Mucosa of descending colon (tissue), 3 donors: ENCODE measurements around the gene ATP7B. TPM values are rescaled to one million over a fixed set of nuclear protein-coding genes. Genes with fewer than 3 reads are reported as not detected.

Source experiments
- ATAC-seq: fragments of 200-7000 bp; cut with Tn5 transposase; one replicate; pipeline ENCODE4 v1.9.1; 2020; ENCODE audit warnings: mild to moderate bottlenecking, moderate library complexity
- DNase-seq, 3 donors: peaks; one replicate each; pipeline ENCODE4 v3.0.0-alpha.2; 2020
- H3K36me3 ChIP-seq: fragments of 200-600 bp; one replicate; pipeline ENCODE4 v1.8.0; 2021; ENCODE audit warnings: low read depth, mild to moderate bottlenecking
- H3K4me1 ChIP-seq: fragments of 200-600 bp; one replicate; pipeline ENCODE4 v1.8.0; 2021; ENCODE audit warnings: low read depth, mild to moderate bottlenecking
- H3K4me3 ChIP-seq: fragments of 200-600 bp; one replicate; pipeline ENCODE4 v1.8.0; 2021; ENCODE audit warnings: mild to moderate bottlenecking
- H3K9me3 ChIP-seq: fragments of 200-600 bp; one replicate; pipeline ENCODE4 v1.8.0; 2021; ENCODE audit warnings: mild to moderate bottlenecking
- CTCF ChIP-seq: fragments of 200-600 bp; IDR thresholded peaks from one replicate; pipeline ENCODE4 v1.8.0; 2022; ENCODE audit warnings: antibody characterized with exemption, mild to moderate bottlenecking
- intact Hi-C, 2 donors: fragments of 100-400 bp; cut with DNase I in 1 of 2; cut with micrococcal nuclease in 1 of 2; formaldehyde crosslinking; loops; one replicate each; pipeline versions ENCODE4 v1.11.0 to v1.11.1; 2022; cut with DNase I, micrococcal nuclease
- total RNA-seq, 3 donors: library from RNA; stranded (reverse); fragmentation: NEBNext Ultra II Directional in 2 of 3; extraction: Animal tissue kit (Norgen Biotek cat#: 25700) in 2 of 3; gene quantifications; one replicate each; pipeline versions ENCODE4 v1.2.1 to v1.2.4, GENCODE V29; 2021 to 2023
- donor health status: DM: no; HTN: no; CAD: no; lungs with moderate emphysema.
- donor health status: DM: no; HTN: no; CAD: no.
- donor health status: DM: no; HTN: yes; CAD: no.

ATP7B gene
- total RNA-seq, 3 donors from 2014 or later = 11.3 to 26.0 (median 16.0) TPM

DNA sequence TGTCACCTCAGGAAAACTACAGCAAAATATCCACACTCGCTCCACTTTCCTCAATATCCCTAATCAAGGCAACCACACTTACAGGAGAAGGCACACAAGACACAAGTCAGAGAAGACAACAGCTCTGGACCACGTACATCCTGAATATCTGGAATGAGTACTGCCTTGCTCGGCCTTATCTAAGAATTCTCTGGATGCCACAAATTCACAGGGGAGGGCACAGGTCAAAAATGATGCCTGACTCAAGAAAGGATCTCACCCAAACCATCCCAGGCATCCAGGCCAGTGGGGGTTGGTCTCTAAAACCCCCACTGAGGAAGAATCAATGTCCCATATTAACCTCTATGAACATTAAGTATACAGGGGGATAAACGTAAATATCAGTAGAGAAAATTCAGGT is 29.9 kb downstream of the ATP7B start:
- ATAC-seq (no peak), DNase-seq (no peak)
- H3K4me3 ChIP-seq = no peak overlapping the region
- H3K4me1 ChIP-seq = no peaks in the 10 kb centered on the region
- no peaks in the 10 kb centered on the region for H3K36me3 ChIP-seq
- H3K9me3 ChIP-seq = no peaks in the 10 kb centered on the region
- intact Hi-C loops = no loop called here
- TF ChIP-seq CTCF = no peak

DNA sequence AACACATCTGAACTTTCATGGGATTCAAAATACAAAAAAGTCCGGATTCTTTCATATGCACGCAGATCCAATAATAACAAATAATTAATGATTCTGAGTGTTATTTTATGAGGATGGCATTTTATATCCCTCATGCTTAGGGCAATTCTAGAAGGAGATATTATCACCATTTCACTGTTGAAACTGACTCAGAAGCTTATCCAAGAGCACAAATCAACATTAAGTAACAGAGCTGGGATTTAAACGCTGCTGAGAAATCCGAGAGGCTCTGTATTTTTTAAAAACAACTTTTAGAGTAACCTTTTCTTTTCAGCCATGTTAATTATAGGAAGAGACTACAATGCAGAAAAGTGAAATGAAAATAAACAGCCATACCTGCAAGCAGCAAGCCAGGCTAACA is 30.3 kb downstream of the ATP7B start:
- ATAC-seq = no peak

DNA sequence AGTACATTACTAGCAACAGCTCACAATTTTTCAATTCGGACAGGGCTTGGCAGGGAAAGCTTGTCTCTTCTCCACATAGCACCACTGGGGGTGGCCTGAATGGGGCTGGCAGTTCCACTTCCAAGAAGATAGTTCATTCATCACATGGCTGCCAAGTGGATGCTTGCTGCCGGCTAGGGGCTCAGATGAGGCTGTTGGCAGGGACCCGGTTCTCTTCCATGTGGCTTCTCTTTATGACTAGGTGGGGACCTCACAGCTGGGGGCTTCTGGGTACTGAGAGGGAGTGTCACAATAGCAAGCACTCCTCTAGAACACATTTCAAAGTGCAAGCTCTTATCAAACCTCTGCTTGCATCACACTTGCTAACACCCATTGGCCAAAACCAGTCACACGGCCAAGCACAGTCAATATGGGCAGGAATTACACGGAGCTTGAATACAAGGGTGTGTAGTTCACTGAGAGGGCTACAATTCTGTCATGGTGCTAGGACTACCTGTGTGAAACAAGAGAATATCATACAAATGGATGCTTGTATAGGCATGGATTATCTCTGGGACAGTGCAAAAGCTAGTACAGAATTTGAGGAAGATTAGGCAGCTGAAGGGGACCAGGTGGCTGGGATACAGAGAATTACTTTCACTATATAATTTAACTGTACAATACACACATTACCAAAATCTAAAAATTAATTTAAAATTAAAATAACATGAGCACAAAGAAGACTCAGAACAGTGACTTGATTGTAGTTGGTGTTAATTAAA is 32.3 kb downstream of the ATP7B start:
- H3K9me3 ChIP-seq = no peaks in the 10 kb centered on the region
- intact Hi-C loops = no loop called here
- TF ChIP-seq CTCF = no peak
- no peaks in the 10 kb centered on the region for H3K36me3 ChIP-seq
- ATAC-seq = peak; percentile 99
- no peaks in the 10 kb centered on the region for H3K4me1 ChIP-seq
- no peak overlapping the region for H3K4me3 ChIP-seq
- DNase-seq = peak in 1 of 3 donors; percentile 63

More for the DNA sequence above, 30.3 kb downstream of the ATP7B start:
- no peak overlapping the region for H3K4me3 ChIP-seq
- no peaks in the 10 kb centered on the region for H3K4me1 ChIP-seq
- no peaks in the 10 kb centered on the region for H3K36me3 ChIP-seq
- intact Hi-C loops = no loop called here
- no peaks in the 10 kb centered on the region for H3K9me3 ChIP-seq
- TF ChIP-seq CTCF = no peak
- no peak for DNase-seq

GRCh38 chr13:51977625-51978024 is 33.6 kb downstream of the ATP7B start:
- Histone ChIP-seq H3K4me1 (no peaks in the 10 kb centered on the region), H3K4me3 (no peak overlapping the region), H3K36me3 (no peaks in the 10 kb centered on the region), H3K9me3 (no peaks in the 10 kb centered on the region)
- intact Hi-C loops = no loop called here
- no peak for ATAC-seq
- no peak for DNase-seq
- no peak for TF ChIP-seq CTCF

DNA sequence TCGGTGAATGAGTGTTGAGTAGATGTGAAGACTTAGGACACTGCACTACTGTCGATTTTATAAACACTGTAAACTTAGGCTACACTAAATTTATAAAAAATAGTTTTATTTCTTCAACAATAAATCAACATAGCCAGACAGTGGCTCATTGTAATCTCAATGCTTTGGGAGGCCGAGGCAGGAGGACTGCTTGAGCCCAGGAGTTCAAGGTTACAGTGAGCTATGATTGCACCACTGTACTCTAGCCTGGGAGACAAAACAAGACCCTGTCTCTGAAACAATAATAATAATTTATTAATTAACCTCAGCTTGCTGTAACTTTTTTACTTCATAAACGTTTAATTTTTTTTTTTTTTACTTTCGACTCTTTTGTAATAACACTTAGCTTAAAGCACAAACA is 34.4 kb downstream of the ATP7B start:
- no peak overlapping the region for H3K4me3 ChIP-seq
- DNase-seq (no peak), ATAC-seq (no peak)
- intact Hi-C loops = no loop called here
- no peaks in the 10 kb centered on the region for H3K9me3 ChIP-seq
- no peaks in the 10 kb centered on the region for H3K4me1 ChIP-seq
- no peaks in the 10 kb centered on the region for H3K36me3 ChIP-seq
- TF ChIP-seq CTCF = no peak

DNA sequence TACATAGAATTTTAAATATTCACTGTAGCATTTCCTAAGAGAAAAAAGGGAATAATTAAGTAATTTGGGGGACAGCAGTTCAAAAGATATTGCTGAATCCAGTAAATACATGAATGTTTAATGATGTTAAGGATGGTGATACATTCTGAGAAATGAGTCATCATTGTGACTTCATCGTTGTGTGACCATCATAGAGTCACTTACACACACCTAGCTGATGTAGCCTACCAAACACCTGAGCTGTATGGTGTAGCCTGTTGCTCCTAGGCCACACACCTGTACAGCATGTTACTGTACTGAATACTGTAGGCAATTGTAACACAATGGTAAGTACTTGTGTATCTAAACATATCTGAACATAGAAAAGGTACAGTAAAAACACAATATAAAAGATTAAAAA is 34.8 kb downstream of the ATP7B start:
- ATAC-seq (no peak), DNase-seq (no peak)
- Histone ChIP-seq H3K4me3 (no peak overlapping the region), H3K9me3 (no peaks in the 10 kb centered on the region), H3K4me1 (no peaks in the 10 kb centered on the region), H3K36me3 (no peaks in the 10 kb centered on the region)
- no peak for TF ChIP-seq CTCF
- intact Hi-C loops = no loop called here
